Measurements from ENCODE around the gene ZC3H13.

Gene ZC3H13

DNA sequence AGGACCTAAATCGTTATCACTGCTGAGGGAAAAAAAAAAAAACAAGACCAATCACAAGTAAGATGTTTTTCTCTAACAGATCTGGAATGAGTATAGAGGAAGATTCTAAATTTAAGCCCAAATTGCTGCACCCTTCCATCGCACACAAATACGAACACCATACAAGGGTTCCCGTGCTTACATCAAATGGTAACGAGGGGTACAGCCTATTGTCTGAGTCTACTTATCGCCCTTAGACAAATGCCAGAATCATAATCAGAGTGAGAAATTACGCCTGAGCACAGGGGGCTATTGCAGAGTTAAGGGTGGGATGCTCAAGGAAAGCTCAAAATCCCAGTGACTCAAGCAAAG is 603 bp downstream of the ZC3H13 start:
- peak overlapping the region; percentile 77 for H3K4me3 ChIP-seq (ENCODE audit: low read depth, low read length)
- no peaks in the 10 kb centered on the region for H3K36me3 ChIP-seq (ENCODE audit: control insufficient read depth in 2 of 2, insufficient read depth in 1 of 2, low read length in 2 of 2)
- peak overlapping the region; percentile 84 for H3K27ac ChIP-seq (ENCODE audit: extremely low read depth, low read depth, low read length)
- no peaks in the 10 kb centered on the region for H3K9me3 ChIP-seq (ENCODE audit: control insufficient read depth, insufficient read depth, low read depth, low read length)
- no peak for TF ChIP-seq ZNF558 (tag by site-specific recombination; IDR thresholded peaks at IDR 0.05)
- no peak for TF ChIP-seq PRDM1 (tag by site-specific recombination; IDR thresholded peaks at IDR 0.05)
- TF ChIP-seq, protein P1, sequence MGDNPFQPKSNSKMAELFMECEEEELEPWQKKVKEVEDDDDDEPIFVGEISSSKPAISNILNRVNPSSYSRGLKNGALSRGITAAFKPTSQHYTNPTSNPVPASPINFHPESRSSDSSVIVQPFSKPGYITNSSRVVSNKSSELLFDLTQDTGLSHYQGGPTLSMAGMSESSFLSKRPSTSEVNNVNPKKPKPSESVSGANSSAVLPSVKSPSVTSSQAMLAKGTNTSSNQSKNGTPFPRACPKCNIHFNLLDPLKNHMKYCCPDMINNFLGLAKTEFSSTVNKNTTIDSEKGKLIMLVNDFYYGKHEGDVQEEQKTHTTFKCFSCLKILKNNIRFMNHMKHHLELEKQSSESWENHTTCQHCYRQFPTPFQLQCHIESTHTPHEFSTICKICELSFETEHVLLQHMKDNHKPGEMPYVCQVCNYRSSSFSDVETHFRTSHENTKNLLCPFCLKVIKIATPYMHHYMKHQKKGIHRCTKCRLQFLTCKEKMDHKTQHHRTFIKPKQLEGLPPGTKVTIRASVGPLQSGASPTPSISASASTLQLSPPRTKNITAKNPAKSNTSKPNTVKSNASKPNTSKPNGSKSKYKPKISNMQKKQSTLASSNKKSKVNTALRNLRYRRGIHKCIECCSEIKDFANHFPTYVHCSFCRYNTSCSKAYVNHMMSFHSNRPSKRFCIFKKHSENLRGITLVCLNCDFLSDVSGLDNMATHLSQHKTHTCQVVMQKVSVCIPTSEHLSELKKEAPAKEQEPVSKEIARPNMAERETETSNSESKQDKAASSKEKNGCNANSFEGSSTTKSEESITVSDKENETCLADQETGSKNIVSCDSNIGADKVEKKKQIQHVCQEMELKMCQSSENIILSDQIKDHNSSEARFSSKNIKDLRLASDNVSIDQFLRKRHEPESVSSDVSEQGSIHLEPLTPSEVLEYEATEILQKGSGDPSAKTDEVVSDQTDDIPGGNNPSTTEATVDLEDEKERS (tag by site-specific recombination; IDR thresholded peaks at IDR 0.05), result no peak
- TF ChIP-seq, protein P2, sequence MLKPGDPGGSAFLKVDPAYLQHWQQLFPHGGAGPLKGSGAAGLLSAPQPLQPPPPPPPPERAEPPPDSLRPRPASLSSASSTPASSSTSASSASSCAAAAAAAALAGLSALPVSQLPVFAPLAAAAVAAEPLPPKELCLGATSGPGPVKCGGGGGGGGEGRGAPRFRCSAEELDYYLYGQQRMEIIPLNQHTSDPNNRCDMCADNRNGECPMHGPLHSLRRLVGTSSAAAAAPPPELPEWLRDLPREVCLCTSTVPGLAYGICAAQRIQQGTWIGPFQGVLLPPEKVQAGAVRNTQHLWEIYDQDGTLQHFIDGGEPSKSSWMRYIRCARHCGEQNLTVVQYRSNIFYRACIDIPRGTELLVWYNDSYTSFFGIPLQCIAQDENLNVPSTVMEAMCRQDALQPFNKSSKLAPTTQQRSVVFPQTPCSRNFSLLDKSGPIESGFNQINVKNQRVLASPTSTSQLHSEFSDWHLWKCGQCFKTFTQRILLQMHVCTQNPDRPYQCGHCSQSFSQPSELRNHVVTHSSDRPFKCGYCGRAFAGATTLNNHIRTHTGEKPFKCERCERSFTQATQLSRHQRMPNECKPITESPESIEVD (tag by site-specific recombination; IDR thresholded peaks at IDR 0.05), result no peak
- TF ChIP-seq, protein P3, sequence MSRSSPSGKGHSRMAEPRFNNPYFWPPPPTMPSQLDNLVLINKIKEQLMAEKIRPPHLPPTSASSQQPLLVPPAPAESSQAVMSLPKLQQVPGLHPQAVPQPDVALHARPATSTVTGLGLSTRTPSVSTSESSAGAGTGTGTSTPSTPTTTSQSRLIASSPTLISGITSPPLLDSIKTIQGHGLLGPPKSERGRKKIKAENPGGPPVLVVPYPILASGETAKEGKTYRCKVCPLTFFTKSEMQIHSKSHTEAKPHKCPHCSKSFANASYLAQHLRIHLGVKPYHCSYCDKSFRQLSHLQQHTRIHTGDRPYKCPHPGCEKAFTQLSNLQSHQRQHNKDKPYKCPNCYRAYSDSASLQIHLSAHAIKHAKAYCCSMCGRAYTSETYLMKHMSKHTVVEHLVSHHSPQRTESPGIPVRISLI (tag by site-specific recombination; IDR thresholded peaks at IDR 0.05), result peak; percentile 65; the same call in 1 of the 2 replicates
- no peak for TF ChIP-seq ZBTB20 (tag by site-specific recombination; IDR thresholded peaks at IDR 0.05)
- TF ChIP-seq, protein P4, sequence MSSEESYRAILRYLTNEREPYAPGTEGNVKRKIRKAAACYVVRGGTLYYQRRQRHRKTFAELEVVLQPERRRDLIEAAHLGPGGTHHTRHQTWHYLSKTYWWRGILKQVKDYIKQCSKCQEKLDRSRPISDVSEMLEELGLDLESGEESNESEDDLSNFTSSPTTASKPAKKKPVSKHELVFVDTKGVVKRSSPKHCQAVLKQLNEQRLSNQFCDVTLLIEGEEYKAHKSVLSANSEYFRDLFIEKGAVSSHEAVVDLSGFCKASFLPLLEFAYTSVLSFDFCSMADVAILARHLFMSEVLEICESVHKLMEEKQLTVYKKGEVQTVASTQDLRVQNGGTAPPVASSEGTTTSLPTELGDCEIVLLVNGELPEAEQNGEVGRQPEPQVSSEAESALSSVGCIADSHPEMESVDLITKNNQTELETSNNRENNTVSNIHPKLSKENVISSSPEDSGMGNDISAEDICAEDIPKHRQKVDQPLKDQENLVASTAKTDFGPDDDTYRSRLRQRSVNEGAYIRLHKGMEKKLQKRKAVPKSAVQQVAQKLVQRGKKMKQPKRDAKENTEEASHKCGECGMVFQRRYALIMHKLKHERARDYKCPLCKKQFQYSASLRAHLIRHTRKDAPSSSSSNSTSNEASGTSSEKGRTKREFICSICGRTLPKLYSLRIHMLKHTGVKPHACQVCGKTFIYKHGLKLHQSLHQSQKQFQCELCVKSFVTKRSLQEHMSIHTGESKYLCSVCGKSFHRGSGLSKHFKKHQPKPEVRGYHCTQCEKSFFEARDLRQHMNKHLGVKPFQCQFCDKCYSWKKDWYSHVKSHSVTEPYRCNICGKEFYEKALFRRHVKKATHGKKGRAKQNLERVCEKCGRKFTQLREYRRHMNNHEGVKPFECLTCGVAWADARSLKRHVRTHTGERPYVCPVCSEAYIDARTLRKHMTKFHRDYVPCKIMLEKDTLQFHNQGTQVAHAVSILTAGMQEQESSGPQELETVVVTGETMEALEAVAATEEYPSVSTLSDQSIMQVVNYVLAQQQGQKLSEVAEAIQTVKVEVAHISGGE (tag by site-specific recombination; conservative IDR thresholded peaks at IDR 0.05; ENCODE audit: low read depth), result no peak
- TF ChIP-seq YY1 (tag by site-specific recombination; IDR thresholded peaks at IDR 0.05), result no peak
- TF ChIP-seq, protein P5, sequence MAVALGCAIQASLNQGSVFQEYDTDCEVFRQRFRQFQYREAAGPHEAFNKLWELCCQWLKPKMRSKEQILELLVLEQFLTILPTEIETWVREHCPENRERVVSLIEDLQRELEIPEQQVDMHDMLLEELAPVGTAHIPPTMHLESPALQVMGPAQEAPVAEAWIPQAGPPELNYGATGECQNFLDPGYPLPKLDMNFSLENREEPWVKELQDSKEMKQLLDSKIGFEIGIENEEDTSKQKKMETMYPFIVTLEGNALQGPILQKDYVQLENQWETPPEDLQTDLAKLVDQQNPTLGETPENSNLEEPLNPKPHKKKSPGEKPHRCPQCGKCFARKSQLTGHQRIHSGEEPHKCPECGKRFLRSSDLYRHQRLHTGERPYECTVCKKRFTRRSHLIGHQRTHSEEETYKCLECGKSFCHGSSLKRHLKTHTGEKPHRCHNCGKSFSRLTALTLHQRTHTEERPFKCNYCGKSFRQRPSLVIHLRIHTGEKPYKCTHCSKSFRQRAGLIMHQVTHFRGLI (tag by site-specific recombination; IDR thresholded peaks at IDR 0.05), result no peak
- TF ChIP-seq, protein P6, sequence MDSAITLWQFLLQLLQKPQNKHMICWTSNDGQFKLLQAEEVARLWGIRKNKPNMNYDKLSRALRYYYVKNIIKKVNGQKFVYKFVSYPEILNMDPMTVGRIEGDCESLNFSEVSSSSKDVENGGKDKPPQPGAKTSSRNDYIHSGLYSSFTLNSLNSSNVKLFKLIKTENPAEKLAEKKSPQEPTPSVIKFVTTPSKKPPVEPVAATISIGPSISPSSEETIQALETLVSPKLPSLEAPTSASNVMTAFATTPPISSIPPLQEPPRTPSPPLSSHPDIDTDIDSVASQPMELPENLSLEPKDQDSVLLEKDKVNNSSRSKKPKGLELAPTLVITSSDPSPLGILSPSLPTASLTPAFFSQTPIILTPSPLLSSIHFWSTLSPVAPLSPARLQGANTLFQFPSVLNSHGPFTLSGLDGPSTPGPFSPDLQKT (IDR thresholded peaks at IDR 0.05; ENCODE audit: borderline replicate concordance, low read depth, low read length), result no peak
- 0 out of 2 replicates have a peak, but pooled peaks have one; percentile 12 for TF ChIP-seq ZNF214 (tag by site-specific recombination; IDR thresholded peaks at IDR 0.05; ENCODE audit: borderline replicate concordance)
- POLR2A ChIA-PET, result interaction anchor here (0.7 kb wide), 1 partner anchor 68 kb away, joined by 3 read pairs; no protein-coding TSS in a partner anchor
- CTCF ChIA-PET, result interaction anchor here (0.5 to 0.6 kb wide), 2 partner anchors 83 to 191 kb away, joined by 4 to 7 read pairs; no protein-coding TSS in a partner anchor
- peaks cover under 1% of the 10 kb centered on the region; the same call in 1 of the 2 replicates for H3K4me1 ChIP-seq (ENCODE audit: control insufficient read depth, insufficient read depth, low read length)

DNA sequence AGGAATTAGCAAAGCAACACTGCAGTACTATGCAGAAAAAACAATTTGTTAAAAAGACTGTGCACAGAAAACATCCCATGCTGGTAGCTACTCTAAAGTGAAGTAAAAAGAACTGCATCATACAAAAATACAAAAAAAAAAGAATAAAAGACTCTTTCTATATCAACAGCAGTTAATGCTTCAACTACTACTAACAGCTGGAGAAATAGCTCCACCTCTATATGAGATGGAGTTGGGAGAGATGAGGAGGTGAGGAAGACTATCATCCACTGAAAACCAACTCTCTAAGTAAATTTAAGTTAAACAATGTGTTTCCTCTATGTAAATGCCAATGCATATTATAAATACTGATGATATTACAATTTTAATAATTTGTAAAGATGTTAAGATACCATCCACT is 1.8 kb downstream of the ZC3H13 start:
- Histone ChIP-seq H3K36me3 (ENCODE audit: control insufficient read depth in 2 of 2, insufficient read depth in 1 of 2, low read length in 2 of 2) (no peaks in the 10 kb centered on the region), H3K4me3 (ENCODE audit: low read depth, low read length) (no peak overlapping the region; the same call in 1 of the 2 replicates), H3K27ac (ENCODE audit: extremely low read depth, low read depth, low read length) (no peak overlapping the region), H3K4me1 (ENCODE audit: control insufficient read depth, insufficient read depth, low read length) (peaks cover 3% of the 10 kb centered on the region; the same call in 1 of the 2 replicates), H3K9me3 (ENCODE audit: control insufficient read depth, insufficient read depth, low read depth, low read length) (no peaks in the 10 kb centered on the region)
- POLR2A ChIA-PET, result no interaction called here
- CTCF ChIA-PET, result interaction anchor here (1.0 kb wide), 1 partner anchor 243 kb away, joined by 4 read pairs; no protein-coding TSS in a partner anchor
- TF ChIP-seq ZNF664 (tag by site-specific recombination; IDR thresholded peaks at IDR 0.05), result peak; percentile 89
- no peak for TF ChIP-seq HOXA7 (CRISPR knock-in tag; IDR thresholded peaks at IDR 0.05; ENCODE audit: borderline replicate concordance)
- no peak for TF ChIP-seq ZNF473 (tag by site-specific recombination; IDR thresholded peaks at IDR 0.05)
- TF ChIP-seq, protein P7, sequence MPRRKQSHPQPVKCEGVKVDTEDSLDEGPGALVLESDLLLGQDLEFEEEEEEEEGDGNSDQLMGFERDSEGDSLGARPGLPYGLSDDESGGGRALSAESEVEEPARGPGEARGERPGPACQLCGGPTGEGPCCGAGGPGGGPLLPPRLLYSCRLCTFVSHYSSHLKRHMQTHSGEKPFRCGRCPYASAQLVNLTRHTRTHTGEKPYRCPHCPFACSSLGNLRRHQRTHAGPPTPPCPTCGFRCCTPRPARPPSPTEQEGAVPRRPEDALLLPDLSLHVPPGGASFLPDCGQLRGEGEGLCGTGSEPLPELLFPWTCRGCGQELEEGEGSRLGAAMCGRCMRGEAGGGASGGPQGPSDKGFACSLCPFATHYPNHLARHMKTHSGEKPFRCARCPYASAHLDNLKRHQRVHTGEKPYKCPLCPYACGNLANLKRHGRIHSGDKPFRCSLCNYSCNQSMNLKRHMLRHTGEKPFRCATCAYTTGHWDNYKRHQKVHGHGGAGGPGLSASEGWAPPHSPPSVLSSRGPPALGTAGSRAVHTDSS (tag by site-specific recombination; IDR thresholded peaks at IDR 0.05), result peak; percentile 67
